PC-9 (cell line): ENCODE data around the gene FN3K. TPM values are rescaled to one million over a fixed set of nuclear protein-coding genes. Genes with fewer than 3 reads are reported as not detected.

Experiments
- BruUV-seq: library from RNA; stranded (reverse); fragments of 400-500 nt; replicated peaks from 2 replicates; lab custom pipeline; 2021; lab: Mats Ljungman, UMichigan
- CTCF ChIA-PET: fragments of 300-600 bp; sonication (Branson Sonifier 250); formaldehyde crosslinking; loops from one replicate; lab custom pipeline; 2022; ENCODE audit warnings: antibody characterized with exemption; lab: Charles Lee
- POLR2A ChIA-PET: fragments of 300-600 bp; sonication (Branson Sonifier 250); formaldehyde crosslinking; loops from one replicate; lab custom pipeline; 2022; ENCODE audit warnings: antibody characterized with exemption; ENCODE audit not compliant: unreplicated experiment; lab: Charles Lee
- DNase-seq, 2 experiments: peaks; one replicate each; pipeline versions ENCODE4 v3.0.0 to v3.0.0-alpha.2; 2015 to 2022; ENCODE audit warnings: mixed read lengths in 1 of 2
- H2AFZ ChIP-seq: fragments of 200-600 bp; sonication (generic); 2 replicates; pipeline ENCODE4 v1.8.1; 2017; ENCODE audit warnings: antibody characterized with exemption
- H3F3A ChIP-seq: fragments of 200-600 bp; sonication (generic); 2 replicates; pipeline ENCODE4 v1.8.1; 2017; ENCODE audit warnings: antibody characterized with exemption, mild to moderate bottlenecking, low read depth; ENCODE audit not compliant: insufficient read depth
- H3K27ac ChIP-seq: fragments of 200-600 bp; sonication (generic); 2 replicates; pipeline ENCODE4 v1.6.1; 2016; ENCODE audit warnings: mixed run types
- H3K27me3 ChIP-seq: fragments of 200-600 bp; sonication (generic); 2 replicates; pipeline ENCODE4 v1.6.1; 2016; ENCODE audit warnings: low read depth, mixed run types; ENCODE audit not compliant: insufficient read depth
- H3K36me3 ChIP-seq: fragments of 200-600 bp; sonication (generic); 2 replicates; pipeline ENCODE4 v1.6.1; 2016; ENCODE audit warnings: low read depth, mixed run types
- H3K4me1 ChIP-seq: fragments of 200-600 bp; sonication (generic); replicated peaks from 2 replicates; pipeline ENCODE4 v1.6.1; 2016; ENCODE audit warnings: mixed run types; ENCODE audit not compliant: insufficient read depth
- H3K4me2 ChIP-seq: fragments of 200-600 bp; sonication (generic); 2 replicates; pipeline ENCODE4 v1.6.1; 2017; ENCODE audit warnings: mixed run types
- H3K4me3 ChIP-seq: fragments of 200-600 bp; sonication (generic); 2 replicates; pipeline ENCODE4 v1.6.1; 2016; ENCODE audit warnings: mixed run types
- H3K79me2 ChIP-seq: fragments of 200-600 bp; sonication (generic); 2 replicates; pipeline ENCODE4 v1.6.1; 2017; ENCODE audit warnings: low read depth, mixed run types
- H3K9me2 ChIP-seq: fragments of 200-600 bp; sonication (generic); 2 replicates; pipeline ENCODE4 v1.8.1; 2017; ENCODE audit warnings: mild to moderate bottlenecking; ENCODE audit not compliant: insufficient read depth
- H3K9me3 ChIP-seq: fragments of 200-600 bp; sonication (generic); 2 replicates; pipeline ENCODE4 v1.8.1; 2016; ENCODE audit warnings: low read depth; ENCODE audit not compliant: insufficient read depth
- H4K20me1 ChIP-seq: fragments of 200-600 bp; sonication (generic); 2 replicates; pipeline ENCODE4 v1.8.1; 2017; ENCODE audit not compliant: insufficient read depth
- EZH2 ChIP-seq: fragments of 200-600 bp; sonication (generic); IDR thresholded peaks from 2 replicates; pipeline ENCODE4 v1.8.0; 2017; ENCODE audit warnings: antibody characterized with exemption, low read depth
- intact Hi-C: fragments of 100-400 bp; cut with micrococcal nuclease; formaldehyde crosslinking; loops from one replicate; pipeline ENCODE4 v1.10.0; 2022; ENCODE audit not compliant: unreplicated experiment
- total RNA-seq: library from RNA; stranded (reverse); gene quantifications from 2 replicates; pipeline ENCODE4 v1.2.3, GENCODE V29; 2021
- TF ChIP-seq, protein P1 (sequence below): fragments of 200-600 bp; sonication (generic); conservative IDR thresholded peaks from 2 replicates; pipeline ENCODE4 v1.6.1; 2017; ENCODE audit warnings: mixed run types, antibody characterized with exemption, mild to moderate bottlenecking, moderate library complexity

FN3K gene
- total RNA-seq, 1 experiment from 2014 or later: 14.0 TPM

DNA sequence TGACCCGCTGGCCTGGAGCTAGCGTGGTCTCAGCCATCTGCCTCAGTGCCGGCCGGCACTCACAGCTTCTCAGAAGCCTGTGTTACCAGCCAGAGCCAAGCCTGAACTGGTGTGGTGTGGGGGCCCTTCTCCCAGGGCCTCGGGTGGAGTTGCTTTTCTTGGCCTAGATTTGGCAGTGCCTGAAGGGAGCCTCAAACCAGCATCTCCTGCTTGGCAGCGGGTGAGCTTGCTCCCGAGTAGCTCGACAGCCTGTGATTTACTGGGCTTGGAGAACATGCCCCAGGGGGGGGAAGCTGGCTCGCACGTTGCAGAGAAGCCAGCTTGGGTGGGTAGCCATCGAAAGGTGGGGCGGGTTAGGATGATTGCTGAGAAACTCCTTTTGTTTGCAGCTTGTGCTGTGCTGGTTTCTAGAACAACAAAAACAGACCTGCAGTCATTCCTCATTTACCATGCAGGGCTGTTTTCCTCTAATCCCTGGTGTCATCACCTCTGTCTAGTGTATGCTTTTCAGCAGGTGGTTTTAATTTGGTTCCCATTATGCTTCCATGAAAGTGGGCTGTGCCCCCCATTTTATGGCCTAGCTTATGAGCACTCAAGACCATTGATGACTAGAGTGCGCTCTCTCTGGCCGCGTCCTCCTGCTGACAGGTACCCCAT, 58.7 kb downstream of the FN3K start:
- ChIA-PET POLR2A (no interaction called here), CTCF (interaction anchor here (0.7 kb wide), 1 partner anchor 407 kb away, joined by 7 read pairs; no protein-coding TSS in a partner anchor)
- Histone ChIP-seq H3K4me2 (no peak overlapping the region), H3K27ac (no peak overlapping the region), H3K27me3 (no peaks in the 10 kb centered on the region), H3K9me2 (no peaks in the 10 kb centered on the region), H4K20me1 (no peaks in the 10 kb centered on the region), H3F3A (no peaks in the 10 kb centered on the region), H3K9me3 (no peaks in the 10 kb centered on the region), H3K4me3 (no peak overlapping the region), H3K79me2 (no peaks in the 10 kb centered on the region), H2AFZ (no peak overlapping the region), H3K36me3 (no peaks in the 10 kb centered on the region), H3K4me1 (no peaks in the 10 kb centered on the region)
- TF ChIP-seq, protein P1, sequence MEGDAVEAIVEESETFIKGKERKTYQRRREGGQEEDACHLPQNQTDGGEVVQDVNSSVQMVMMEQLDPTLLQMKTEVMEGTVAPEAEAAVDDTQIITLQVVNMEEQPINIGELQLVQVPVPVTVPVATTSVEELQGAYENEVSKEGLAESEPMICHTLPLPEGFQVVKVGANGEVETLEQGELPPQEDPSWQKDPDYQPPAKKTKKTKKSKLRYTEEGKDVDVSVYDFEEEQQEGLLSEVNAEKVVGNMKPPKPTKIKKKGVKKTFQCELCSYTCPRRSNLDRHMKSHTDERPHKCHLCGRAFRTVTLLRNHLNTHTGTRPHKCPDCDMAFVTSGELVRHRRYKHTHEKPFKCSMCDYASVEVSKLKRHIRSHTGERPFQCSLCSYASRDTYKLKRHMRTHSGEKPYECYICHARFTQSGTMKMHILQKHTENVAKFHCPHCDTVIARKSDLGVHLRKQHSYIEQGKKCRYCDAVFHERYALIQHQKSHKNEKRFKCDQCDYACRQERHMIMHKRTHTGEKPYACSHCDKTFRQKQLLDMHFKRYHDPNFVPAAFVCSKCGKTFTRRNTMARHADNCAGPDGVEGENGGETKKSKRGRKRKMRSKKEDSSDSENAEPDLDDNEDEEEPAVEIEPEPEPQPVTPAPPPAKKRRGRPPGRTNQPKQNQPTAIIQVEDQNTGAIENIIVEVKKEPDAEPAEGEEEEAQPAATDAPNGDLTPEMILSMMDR: no peak
- no peak for TF ChIP-seq EZH2
- BruUV-seq: no TSS peak
- no peak for DNase-seq
- intact Hi-C loops: no loop called here

DNA sequence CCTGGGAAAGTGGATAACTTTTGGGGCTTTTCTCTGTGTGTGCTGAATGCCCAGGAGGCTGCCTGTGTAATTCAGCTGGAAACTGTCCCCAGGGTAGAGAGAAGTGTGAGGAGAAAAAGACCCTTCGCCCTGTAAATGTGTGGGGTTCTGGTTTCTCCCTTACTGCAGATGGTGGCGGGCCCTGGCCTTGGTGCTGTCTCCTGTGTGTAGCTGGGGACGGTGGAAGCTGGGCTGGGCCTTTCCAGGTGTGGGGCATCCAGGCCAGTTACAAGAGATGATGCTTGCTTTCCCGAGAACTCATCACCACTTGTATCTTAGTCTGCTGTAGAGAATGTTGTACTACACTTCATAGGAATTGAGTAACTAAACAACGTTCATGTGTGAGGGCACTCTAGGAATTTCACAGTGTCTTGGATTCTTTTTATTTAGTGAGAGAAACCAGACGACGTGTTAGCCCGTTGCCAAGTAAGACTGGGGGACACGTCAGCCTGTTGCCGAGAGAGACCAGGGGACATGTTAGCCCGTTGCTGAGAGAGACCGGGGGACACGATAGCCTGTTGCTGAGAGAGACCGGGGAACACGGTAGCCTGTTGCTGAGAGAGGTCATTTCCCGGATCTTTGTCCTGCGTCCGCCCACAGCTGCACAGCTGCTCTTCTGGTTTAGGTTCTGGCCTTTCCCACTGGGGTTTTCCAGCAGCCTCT, 59.5 kb downstream of the FN3K start:
- Histone ChIP-seq H3K27ac (no peak overlapping the region), H3K79me2 (no peaks in the 10 kb centered on the region), H2AFZ (no peak overlapping the region), H3F3A (no peaks in the 10 kb centered on the region), H3K4me1 (no peaks in the 10 kb centered on the region), H4K20me1 (no peaks in the 10 kb centered on the region), H3K36me3 (no peaks in the 10 kb centered on the region), H3K4me2 (no peak overlapping the region), H3K9me3 (no peaks in the 10 kb centered on the region), H3K4me3 (no peak overlapping the region), H3K27me3 (no peaks in the 10 kb centered on the region), H3K9me2 (no peaks in the 10 kb centered on the region)
- no TSS peak for BruUV-seq
- no peak for DNase-seq
- POLR2A ChIA-PET: no interaction called here
- intact Hi-C loops: no loop called here
- TF ChIP-seq EZH2: no peak
- TF ChIP-seq, protein P1: no peak
- CTCF ChIA-PET: no interaction called here

DNA sequence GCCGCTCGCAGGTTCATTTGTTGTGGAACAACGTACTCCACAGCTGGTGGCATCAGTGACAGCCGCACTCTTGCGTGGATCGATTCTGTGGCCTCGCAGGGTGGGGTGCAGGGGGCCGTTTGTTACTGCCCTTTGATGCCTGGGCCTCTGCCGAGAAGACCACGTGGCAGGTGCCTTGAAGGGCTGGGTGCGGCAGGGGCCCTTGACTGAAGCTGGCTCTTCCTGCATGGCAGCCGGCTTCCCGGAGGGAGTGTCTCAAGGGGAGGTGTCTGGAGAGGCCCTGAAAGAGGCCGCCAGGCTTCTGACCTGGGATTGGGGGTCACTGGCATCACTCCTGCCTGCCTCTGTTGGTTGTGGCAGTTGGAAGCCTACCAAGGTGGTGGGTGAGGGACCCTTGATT, 60.2 kb downstream of the FN3K start:
- ChIA-PET CTCF (no interaction called here), POLR2A (interaction anchor here (0.7 kb wide), 1 partner anchor 19 kb away, joined by 3 read pairs; no protein-coding TSS in a partner anchor)
- intact Hi-C loops: no loop called here

More for the DNA sequence above, 60.2 kb downstream of the FN3K start:
- TF ChIP-seq, protein P1: no peak
- TF ChIP-seq EZH2: no peak
- H3F3A ChIP-seq: no peaks in the 10 kb centered on the region
- H3K36me3 ChIP-seq: no peaks in the 10 kb centered on the region
- no peak overlapping the region for H3K27ac ChIP-seq
- no peak overlapping the region for H3K4me3 ChIP-seq
- H3K9me2 ChIP-seq: no peaks in the 10 kb centered on the region
- H3K4me2 ChIP-seq: no peak overlapping the region
- H3K4me1 ChIP-seq: no peaks in the 10 kb centered on the region
- DNase-seq: no peak
- no peaks in the 10 kb centered on the region for H3K79me2 ChIP-seq
- no peaks in the 10 kb centered on the region for H3K27me3 ChIP-seq
- no peak overlapping the region for H2AFZ ChIP-seq
- no TSS peak for BruUV-seq
- no peaks in the 10 kb centered on the region for H4K20me1 ChIP-seq
- H3K9me3 ChIP-seq: no peaks in the 10 kb centered on the region
